Activated CD8-positive, alpha-beta T cell treated with anti-CD3 and anti-CD28 coated beads for 36 hours (primary cell): Measurements from ENCODE around the gene THRSP. TPM values are rescaled to one million over a fixed set of nuclear protein-coding genes. Genes with fewer than 3 reads are reported as not detected.

ENCODE experiments used
- ATAC-seq: fragments of 200-7000 bp; cut with Tn5 transposase; one replicate; pipeline ENCODE4 v1.10.0; 2021; ENCODE audit warnings: mild to moderate bottlenecking, moderate library complexity
- CTCF ChIA-PET: fragments of 350-600 bp; sonication (Branson Sonifier 250); formaldehyde crosslinking; loops from one replicate; lab custom pipeline; 2021; ENCODE audit warnings: antibody characterized with exemption; lab: Charles Lee
- POLR2A ChIA-PET: fragments of 350-600 bp; sonication (Branson Sonifier 250); formaldehyde crosslinking; loops from one replicate; lab custom pipeline; 2021; ENCODE audit warnings: antibody characterized with exemption; lab: Charles Lee
- DNase-seq: peaks from one replicate; pipeline ENCODE4 v3.0.0-alpha.2; 2020
- H3K27ac Mint-ChIP-seq: one replicate; pipeline ENCODE4 v1.8.0; 2021; ENCODE audit warnings: mild to moderate bottlenecking, mixed read lengths
- H3K27me3 Mint-ChIP-seq: one replicate; pipeline ENCODE4 v1.8.0; 2021; ENCODE audit warnings: mixed read lengths
- H3K36me3 Mint-ChIP-seq: one replicate; pipeline ENCODE4 v1.8.0; 2021; ENCODE audit warnings: low read depth, mixed read lengths
- H3K4me1 Mint-ChIP-seq: one replicate; pipeline ENCODE4 v1.8.0; 2021; ENCODE audit warnings: low read depth, mixed read lengths
- H3K4me3 Mint-ChIP-seq: one replicate; pipeline ENCODE4 v1.8.0; 2021; ENCODE audit warnings: mild to moderate bottlenecking, moderate library complexity, mixed read lengths
- H3K9me3 Mint-ChIP-seq: one replicate; pipeline ENCODE4 v1.8.0; 2021; ENCODE audit warnings: mixed read lengths
- CTCF ChIP-seq: fragments of 200-600 bp; IDR thresholded peaks from one replicate; pipeline ENCODE4 v1.8.0; 2022; ENCODE audit warnings: antibody characterized with exemption, mild to moderate bottlenecking
- intact Hi-C: fragments of 100-400 bp; cut with micrococcal nuclease; formaldehyde crosslinking; loops from one replicate; pipeline ENCODE4 v1.10.0; 2022
- total RNA-seq, 2 experiments: library from RNA; stranded (reverse); gene quantifications; one replicate each; pipeline ENCODE4 v1.2.3, GENCODE V29; 2021

Gene THRSP
- total RNA-seq, 2 experiments from 2014 or later: not detected

- no peak for TF ChIP-seq CTCF
These were observed 15.8 kb downstream of the THRSP start, which contains the start of gene NDUFC2 for GRCh38 chr11:78079232-78080083. Gene NDUFC2, minus strand, starts transcription at chr11:78079862. Its CDS starts 118 bp downstream, at chr11:78079744.

DNA sequence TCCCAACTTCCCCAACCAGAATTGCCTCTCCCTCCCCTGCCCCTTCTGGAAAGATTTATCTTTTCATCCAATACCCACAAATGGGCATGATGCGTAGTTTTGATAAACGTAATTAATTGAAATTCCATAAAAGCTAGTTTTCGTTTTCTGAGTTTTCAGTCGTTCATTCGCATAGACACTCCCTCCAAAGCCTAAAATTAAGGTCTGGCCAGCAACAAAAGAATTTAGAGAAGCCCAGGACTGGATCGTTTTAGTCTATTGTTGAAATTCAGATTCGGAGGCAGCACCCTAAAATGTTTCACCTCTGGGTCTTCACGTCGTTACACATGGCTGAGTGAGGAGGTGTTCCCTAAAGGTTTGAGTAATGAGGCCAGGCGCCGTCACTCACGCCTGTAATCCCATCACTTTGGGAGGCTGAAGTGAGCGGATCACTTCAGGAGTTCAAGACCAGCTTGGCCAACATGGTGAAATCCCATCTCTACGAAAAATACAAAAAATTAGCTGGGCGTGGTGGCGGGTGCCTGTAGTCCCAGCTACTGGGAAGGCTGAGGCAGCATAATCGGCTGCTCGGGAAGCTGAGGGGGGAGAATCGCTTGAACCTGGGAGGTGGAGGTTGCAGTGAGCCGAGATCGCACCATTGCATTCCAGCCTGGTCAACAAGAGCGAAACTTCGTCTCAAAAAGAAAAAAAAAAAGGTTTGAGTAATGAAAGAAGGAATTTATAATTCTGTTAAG is 16.6 kb downstream of the THRSP start:
- Mint-ChIP-seq H3K27me3 (no peaks in the 10 kb centered on the region), H3K27ac (peak overlapping the region; percentile 88), H3K4me1 (peaks cover 36% of the 10 kb centered on the region), H3K36me3 (peaks cover 14% of the 10 kb centered on the region), H3K9me3 (no peaks in the 10 kb centered on the region), H3K4me3 (peak overlapping the region; percentile 91)
- DNase-seq: no peak
- no peak for TF ChIP-seq CTCF
- ChIA-PET CTCF (interaction anchor here (1.0 to 1.7 kb wide), 5 partner anchors 11 to 339 kb away, joined by 3 to 7 read pairs (median 3); no protein-coding TSS in a partner anchor), POLR2A (interaction anchor here (0.9 to 3.3 kb wide), 6 partner anchors 8 to 107 kb away, joined by 3 to 15 read pairs (median 4); partner anchors contain the start of genes ALG8 and THRSP)
- peak; percentile 2 for ATAC-seq
- intact Hi-C loops: no loop called here

More at GRCh38 chr11:78079232-78080083, 15.8 kb downstream of the THRSP start, which contains the start of gene NDUFC2:
- Mint-ChIP-seq H3K4me3 (peak within 1 kb of the TSS; percentile 91), H3K4me1 (peaks cover 42% of the 10 kb centered on the region), H3K36me3 (peaks cover 14% of the 10 kb centered on the region), H3K27me3 (no peaks in the 10 kb centered on the region), H3K9me3 (no peaks in the 10 kb centered on the region), H3K27ac (peak within 1 kb of the TSS; percentile 88)
- intact Hi-C loops: loop anchor here (2.0 kb wide), 1 partner anchor 123 kb away; no protein-coding TSS in a partner anchor
- ChIA-PET CTCF (interaction anchor here (1.1 to 1.7 kb wide), 5 partner anchors 12 to 340 kb away, joined by 3 to 7 read pairs (median 3); no protein-coding TSS in a partner anchor), POLR2A (interaction anchor here (0.9 to 3.3 kb wide), 13 partner anchors 8 to 124 kb away, joined by 3 to 15 read pairs (median 4); partner anchors contain the start of genes ALG8, INTS4 and THRSP)
- ATAC-seq: peak; percentile 78
- DNase-seq: peak; percentile 75

- H3K4me1 Mint-ChIP-seq: peaks cover 34% of the 10 kb centered on the region
- intact Hi-C loops: no loop called here
- peaks cover 14% of the 10 kb centered on the region for H3K36me3 Mint-ChIP-seq
- peak overlapping the region; percentile 91 for H3K4me3 Mint-ChIP-seq
- TF ChIP-seq CTCF: no peak
- ATAC-seq (no peak), DNase-seq (no peak)
- H3K27me3 Mint-ChIP-seq: no peaks in the 10 kb centered on the region
- ChIA-PET CTCF (interaction anchor here (1.0 kb wide), 1 partner anchor 16 kb away, joined by 3 read pairs; no protein-coding TSS in a partner anchor), POLR2A (interaction anchor here (1.2 to 1.6 kb wide), 3 partner anchors 7 to 18 kb away, joined by 3 to 4 read pairs (median 3); partner anchors contain the start of gene THRSP)
- H3K9me3 Mint-ChIP-seq: no peaks in the 10 kb centered on the region
- peak overlapping the region; percentile 66 for H3K27ac Mint-ChIP-seq
These were observed 17.3 kb downstream of the THRSP start for GRCh38 chr11:78080818-78081495.

DNA sequence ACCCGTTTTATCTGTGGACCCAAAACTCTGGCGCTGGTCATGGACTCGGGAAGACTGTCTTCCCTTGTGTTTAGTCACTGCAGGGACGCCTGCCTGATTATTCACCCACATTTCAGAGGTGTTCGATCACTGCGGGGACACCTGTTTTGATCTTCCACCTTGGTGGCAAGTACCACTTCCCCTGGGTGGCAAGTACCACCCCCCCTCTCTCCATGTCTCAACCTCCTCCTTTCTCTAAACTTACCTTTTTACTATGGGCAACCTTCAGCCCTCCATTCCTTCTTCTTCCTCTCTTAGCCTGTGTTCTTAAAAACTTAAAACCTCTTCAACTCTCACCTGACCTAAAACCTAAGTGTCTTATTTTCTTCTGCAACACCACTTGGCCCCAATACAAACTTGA is 17.9 kb downstream of the THRSP start:
- peak overlapping the region; percentile 91 for H3K4me3 Mint-ChIP-seq
- ATAC-seq (no peak), DNase-seq (no peak)
- intact Hi-C loops: no loop called here
- H3K4me1 Mint-ChIP-seq: peaks cover 33% of the 10 kb centered on the region
- no peaks in the 10 kb centered on the region for H3K27me3 Mint-ChIP-seq
- CTCF ChIA-PET: no interaction called here
- POLR2A ChIA-PET: interaction anchor here (0.6 kb wide), 1 partner anchor 108 kb away, joined by 3 read pairs; no protein-coding TSS in a partner anchor
- H3K9me3 Mint-ChIP-seq: no peaks in the 10 kb centered on the region
- peak overlapping the region; percentile 66 for H3K27ac Mint-ChIP-seq
- TF ChIP-seq CTCF: no peak
- peaks cover 13% of the 10 kb centered on the region for H3K36me3 Mint-ChIP-seq
